PFSK-1 (cell line): Measurements from ENCODE around the gene HSPG2.

Source experiments
- FOXP2 ChIP-seq: optimal IDR thresholded peaks from 2 replicates; pipeline ENCODE3; 2011; ENCODE audit warnings: borderline replicate concordance, control low read depth, inconsistent platforms; ENCODE audit not compliant: insufficient read depth; ENCODE audit errors: extremely low read length, extremely low read depth
- POLR2AphosphoS5 ChIP-seq: IDR thresholded peaks from 2 replicates; pipeline ENCODE4 v1.6.1; 2012; ENCODE audit warnings: low read depth, mild to moderate bottlenecking, control low read depth, low read length, moderate library complexity
- SIN3A ChIP-seq: IDR thresholded peaks from 2 replicates; pipeline ENCODE4 v1.6.1; 2012; ENCODE audit warnings: mild to moderate bottlenecking, low read length, moderate library complexity, borderline replicate concordance; ENCODE audit not compliant: insufficient read depth
- TAF1 ChIP-seq: IDR thresholded peaks from 2 replicates; pipeline ENCODE4 v1.6.1; 2012; ENCODE audit warnings: low read length, control low read depth, borderline replicate concordance; ENCODE audit not compliant: insufficient read depth
- TF ChIP-seq, protein P1 (sequence below), 2 experiments: IDR thresholded peaks; 2 replicates each; pipeline versions ENCODE4 v1.6.1 to v1.8.0; 2011 to 2012; ENCODE audit warnings: low read depth in 2 of 2, low read length in 2 of 2, control low read depth in 1 of 2, inconsistent platforms in 1 of 2, mild to moderate bottlenecking in 1 of 2, moderate library complexity in 1 of 2; ENCODE audit not compliant: insufficient read depth in 1 of 2

The HSPG2 gene

DNA sequence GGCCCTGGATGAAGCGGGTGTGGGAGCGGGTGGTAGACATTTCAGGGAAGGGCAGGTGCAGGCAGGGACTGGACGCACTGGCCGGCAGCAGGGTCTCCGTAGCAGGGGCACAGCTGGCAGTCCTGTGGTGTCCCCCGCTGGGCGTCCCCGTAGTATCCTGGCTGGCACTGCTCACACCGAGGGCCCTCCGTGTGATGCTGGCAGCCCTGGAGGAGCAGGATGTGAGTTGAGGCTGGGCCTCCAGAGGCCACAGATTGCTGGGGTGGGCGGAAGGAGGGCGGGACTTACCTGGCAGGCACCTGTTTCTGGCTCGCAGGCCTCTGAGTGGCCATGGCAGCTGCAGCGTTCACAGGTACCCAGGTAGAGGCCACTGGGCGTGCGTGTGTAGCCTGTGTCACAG lies 62.8 kb downstream of the HSPG2 start:
- TF ChIP-seq SIN3A = no peak
- TF ChIP-seq, protein P1, sequence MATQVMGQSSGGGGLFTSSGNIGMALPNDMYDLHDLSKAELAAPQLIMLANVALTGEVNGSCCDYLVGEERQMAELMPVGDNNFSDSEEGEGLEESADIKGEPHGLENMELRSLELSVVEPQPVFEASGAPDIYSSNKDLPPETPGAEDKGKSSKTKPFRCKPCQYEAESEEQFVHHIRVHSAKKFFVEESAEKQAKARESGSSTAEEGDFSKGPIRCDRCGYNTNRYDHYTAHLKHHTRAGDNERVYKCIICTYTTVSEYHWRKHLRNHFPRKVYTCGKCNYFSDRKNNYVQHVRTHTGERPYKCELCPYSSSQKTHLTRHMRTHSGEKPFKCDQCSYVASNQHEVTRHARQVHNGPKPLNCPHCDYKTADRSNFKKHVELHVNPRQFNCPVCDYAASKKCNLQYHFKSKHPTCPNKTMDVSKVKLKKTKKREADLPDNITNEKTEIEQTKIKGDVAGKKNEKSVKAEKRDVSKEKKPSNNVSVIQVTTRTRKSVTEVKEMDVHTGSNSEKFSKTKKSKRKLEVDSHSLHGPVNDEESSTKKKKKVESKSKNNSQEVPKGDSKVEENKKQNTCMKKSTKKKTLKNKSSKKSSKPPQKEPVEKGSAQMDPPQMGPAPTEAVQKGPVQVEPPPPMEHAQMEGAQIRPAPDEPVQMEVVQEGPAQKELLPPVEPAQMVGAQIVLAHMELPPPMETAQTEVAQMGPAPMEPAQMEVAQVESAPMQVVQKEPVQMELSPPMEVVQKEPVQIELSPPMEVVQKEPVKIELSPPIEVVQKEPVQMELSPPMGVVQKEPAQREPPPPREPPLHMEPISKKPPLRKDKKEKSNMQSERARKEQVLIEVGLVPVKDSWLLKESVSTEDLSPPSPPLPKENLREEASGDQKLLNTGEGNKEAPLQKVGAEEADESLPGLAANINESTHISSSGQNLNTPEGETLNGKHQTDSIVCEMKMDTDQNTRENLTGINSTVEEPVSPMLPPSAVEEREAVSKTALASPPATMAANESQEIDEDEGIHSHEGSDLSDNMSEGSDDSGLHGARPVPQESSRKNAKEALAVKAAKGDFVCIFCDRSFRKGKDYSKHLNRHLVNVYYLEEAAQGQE (IDR thresholded peaks at IDR 0.05; ENCODE audit: insufficient read depth in 1 of 2, low read depth in 2 of 2, low read length in 2 of 2) = no peak
- TF ChIP-seq POLR2AphosphoS5 = no peak
- TF ChIP-seq TAF1 = no peak
- no peak for TF ChIP-seq FOXP2

DNA sequence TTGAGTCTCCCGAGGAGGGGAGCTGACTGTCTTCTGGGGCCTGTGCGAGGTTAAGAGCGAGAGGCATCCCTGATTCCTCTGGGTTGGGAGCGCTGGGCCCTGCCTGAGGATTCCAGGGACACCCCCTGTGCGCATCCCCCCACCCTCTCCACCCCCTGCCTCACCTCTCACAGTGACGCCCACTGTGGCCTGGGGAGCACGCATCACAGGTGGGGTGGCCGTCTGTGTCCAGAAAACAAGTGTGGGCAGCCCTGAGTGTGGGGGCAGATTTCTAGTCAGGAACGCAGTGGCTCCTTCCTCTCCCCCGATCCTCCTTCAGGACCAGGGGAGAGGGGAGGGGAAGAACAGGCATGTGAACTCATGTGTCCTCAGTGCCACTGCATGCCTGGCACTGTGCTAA lies 63.3 kb downstream of the HSPG2 start:
- no peak for TF ChIP-seq TAF1
- TF ChIP-seq, protein P1 (IDR thresholded peaks at IDR 0.05; ENCODE audit: insufficient read depth in 1 of 2, low read depth in 2 of 2, low read length in 2 of 2) = no peak
- no peak for TF ChIP-seq FOXP2
- TF ChIP-seq POLR2AphosphoS5 = no peak
- no peak for TF ChIP-seq SIN3A

DNA sequence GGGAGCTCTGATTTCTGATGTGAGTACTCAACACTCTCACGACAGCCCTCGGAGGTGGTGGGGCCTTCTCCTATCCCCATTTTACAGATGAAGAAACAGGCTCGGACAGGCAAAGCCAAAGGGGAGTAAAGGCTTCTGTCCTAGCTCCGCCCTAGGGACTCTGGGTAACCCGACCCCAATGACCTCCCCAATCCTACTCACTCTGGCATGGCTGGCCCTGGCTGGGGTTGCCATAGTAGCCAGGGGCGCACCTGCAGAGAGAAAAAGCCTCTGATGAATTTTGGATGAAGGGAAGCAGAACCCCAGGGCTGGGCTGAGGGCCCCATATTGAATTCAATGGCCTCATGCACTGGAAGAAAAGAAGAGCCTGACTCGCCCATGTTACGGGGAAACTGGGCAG lies 63.9 kb downstream of the HSPG2 start:
- no peak for TF ChIP-seq TAF1
- no peak for TF ChIP-seq SIN3A
- TF ChIP-seq POLR2AphosphoS5 = no peak
- TF ChIP-seq, protein P1 (IDR thresholded peaks at IDR 0.05; ENCODE audit: insufficient read depth in 1 of 2, low read depth in 2 of 2, low read length in 2 of 2) = no peak

DNA sequence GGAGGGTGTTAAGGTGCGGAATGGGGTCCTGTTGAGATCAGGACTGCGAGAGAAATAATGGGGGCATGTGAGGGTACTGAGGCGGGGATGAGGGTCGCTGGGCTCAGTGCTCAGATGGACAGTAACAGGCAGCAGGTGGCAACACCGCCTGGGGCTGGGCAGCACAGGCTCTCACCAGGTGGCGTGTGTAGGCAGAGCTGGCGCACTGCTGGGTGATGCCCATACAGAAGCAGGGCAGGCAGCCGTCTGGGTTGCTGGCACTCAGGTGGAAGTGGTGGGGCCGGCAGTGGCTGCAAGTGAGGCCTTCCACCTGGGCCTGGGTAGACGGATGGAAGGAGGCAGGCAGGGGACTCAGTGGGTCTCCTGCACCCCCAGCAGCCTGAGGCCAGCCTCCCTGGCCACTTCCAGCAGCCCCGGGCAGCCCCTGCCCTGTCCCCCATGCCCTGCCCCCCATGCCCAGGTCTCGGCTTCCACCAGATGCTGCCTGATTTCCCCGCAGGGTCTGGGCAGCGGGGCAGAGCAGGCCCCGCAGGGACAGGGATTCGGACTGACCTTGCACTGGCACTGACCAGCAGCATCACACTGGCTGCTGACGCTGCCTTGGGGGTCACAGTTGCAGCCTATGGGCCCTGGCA lies 64.5 kb downstream of the HSPG2 start:
- TF ChIP-seq TAF1 (no peak), POLR2AphosphoS5 (no peak), FOXP2 (no peak), SIN3A (no peak)
- TF ChIP-seq, protein P1 (IDR thresholded peaks at IDR 0.05; ENCODE audit: insufficient read depth in 1 of 2, low read depth in 2 of 2, low read length in 2 of 2) = no peak

DNA sequence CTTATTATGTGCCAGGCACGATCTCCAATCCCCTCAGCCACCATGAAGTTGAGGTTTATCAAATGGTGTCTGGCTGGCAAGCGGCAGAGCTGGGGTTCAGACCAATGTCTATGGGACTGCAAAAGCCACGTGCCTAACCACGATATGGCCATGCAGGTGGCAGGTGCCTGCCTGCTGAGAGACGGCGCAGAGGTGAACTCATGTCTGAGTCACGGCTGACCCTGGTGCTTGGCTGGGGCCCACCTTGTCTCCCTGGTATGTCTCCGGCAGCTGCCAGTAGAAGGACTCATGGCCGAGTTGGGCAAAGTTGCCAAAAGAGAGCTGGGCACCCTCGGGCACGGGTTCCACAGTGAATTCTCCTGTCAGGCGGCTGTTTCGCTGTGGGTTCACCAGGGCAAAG lies 65.2 kb downstream of the HSPG2 start:
- TF ChIP-seq TAF1 = no peak
- TF ChIP-seq SIN3A = no peak
- TF ChIP-seq FOXP2 = no peak
